ENCODE data around the gene STXBP6. TPM values are rescaled to one million over a fixed set of nuclear protein-coding genes. Genes with fewer than 3 reads are reported as not detected.

Gene STXBP6
- total RNA-seq, 1 experiment from 2014 or later, result 5.3 TPM

- DNase-seq (ENCODE audit: low spot score), result no peak
- ChIA-PET POLR2A (ENCODE audit: low non-redundant PET) (no interaction called here), CTCF (no interaction called here)
- Histone ChIP-seq H3K27me3 (replicated peaks; ENCODE audit: insufficient read depth, low read depth, low read length, poor library complexity) (peaks cover 5% of the 10 kb centered on the region), H3K4me1 (ENCODE audit: insufficient read depth, low read length, poor library complexity, severe bottlenecking) (no peaks in the 10 kb centered on the region), H3K27ac (ENCODE audit: low read depth, low read length, poor library complexity, severe bottlenecking) (no peak overlapping the region), H3K36me3 (ENCODE audit: insufficient read depth, low read length, poor library complexity, severe bottlenecking) (no peaks in the 10 kb centered on the region), H3K9me3 (ENCODE audit: low read depth, low read length, poor library complexity, severe bottlenecking) (no peaks in the 10 kb centered on the region), H3K4me3 (ENCODE audit: low read depth, low read length, poor library complexity, severe bottlenecking) (no peak overlapping the region)
- intact Hi-C loops (cut with micrococcal nuclease; ENCODE audit: unreplicated experiment), result no loop called here
- BruUV-seq (replicated peaks), result no TSS peak
- TF ChIP-seq CTCF (conservative IDR thresholded peaks at IDR 0.05; ENCODE audit: low read depth, low read length) (no peak), EZH2 (IDR thresholded peaks at IDR 0.05; ENCODE audit: borderline replicate concordance, low read depth, low read length, poor library complexity, severe bottlenecking) (no peak)
Measured at GRCh38 chr14:24814346-24814745, 235.6 kb downstream of the STXBP6 start.

- ChIA-PET CTCF (no interaction called here), POLR2A (ENCODE audit: low non-redundant PET) (no interaction called here)
- Histone ChIP-seq H3K27me3 (replicated peaks; ENCODE audit: insufficient read depth, low read depth, low read length, poor library complexity) (peaks cover 5% of the 10 kb centered on the region), H3K4me3 (ENCODE audit: low read depth, low read length, poor library complexity, severe bottlenecking) (no peak overlapping the region), H3K27ac (ENCODE audit: low read depth, low read length, poor library complexity, severe bottlenecking) (no peak overlapping the region), H3K36me3 (ENCODE audit: insufficient read depth, low read length, poor library complexity, severe bottlenecking) (no peaks in the 10 kb centered on the region), H3K9me3 (ENCODE audit: low read depth, low read length, poor library complexity, severe bottlenecking) (no peaks in the 10 kb centered on the region), H3K4me1 (ENCODE audit: insufficient read depth, low read length, poor library complexity, severe bottlenecking) (no peaks in the 10 kb centered on the region)
- no peak for TF ChIP-seq EZH2 (IDR thresholded peaks at IDR 0.05; ENCODE audit: borderline replicate concordance, low read depth, low read length, poor library complexity, severe bottlenecking)
- TF ChIP-seq CTCF (conservative IDR thresholded peaks at IDR 0.05; ENCODE audit: low read depth, low read length), result no peak
- BruUV-seq (replicated peaks), result no TSS peak
- no peak for DNase-seq (ENCODE audit: low spot score)
- intact Hi-C loops (cut with micrococcal nuclease; ENCODE audit: unreplicated experiment), result no loop called here
Measured at GRCh38 chr14:24813819-24814259, 236.1 kb downstream of the STXBP6 start.

GRCh38 chr14:24813089-24813815 lies 236.7 kb downstream of the STXBP6 start:
- Histone ChIP-seq H3K4me3 (ENCODE audit: low read depth, low read length, poor library complexity, severe bottlenecking) (no peak overlapping the region), H3K9me3 (ENCODE audit: low read depth, low read length, poor library complexity, severe bottlenecking) (no peaks in the 10 kb centered on the region), H3K36me3 (ENCODE audit: insufficient read depth, low read length, poor library complexity, severe bottlenecking) (no peaks in the 10 kb centered on the region), H3K4me1 (ENCODE audit: insufficient read depth, low read length, poor library complexity, severe bottlenecking) (no peaks in the 10 kb centered on the region), H3K27ac (ENCODE audit: low read depth, low read length, poor library complexity, severe bottlenecking) (no peak overlapping the region), H3K27me3 (replicated peaks; ENCODE audit: insufficient read depth, low read depth, low read length, poor library complexity) (peaks cover 5% of the 10 kb centered on the region)
- no peak for DNase-seq (ENCODE audit: low spot score)
- ChIA-PET POLR2A (ENCODE audit: low non-redundant PET) (no interaction called here), CTCF (interaction anchor here (0.6 kb wide), 1 partner anchor 10 kb away, joined by 6 read pairs; no protein-coding TSS in a partner anchor)
- no peak for TF ChIP-seq EZH2 (IDR thresholded peaks at IDR 0.05; ENCODE audit: borderline replicate concordance, low read depth, low read length, poor library complexity, severe bottlenecking)
- BruUV-seq (replicated peaks), result no TSS peak
- intact Hi-C loops (cut with micrococcal nuclease; ENCODE audit: unreplicated experiment), result no loop called here

- H3K4me1 ChIP-seq (ENCODE audit: insufficient read depth, low read length, poor library complexity, severe bottlenecking), result no peaks in the 10 kb centered on the region
- TF ChIP-seq CTCF (conservative IDR thresholded peaks at IDR 0.05; ENCODE audit: low read depth, low read length), result no peak
- no peak for TF ChIP-seq EZH2 (IDR thresholded peaks at IDR 0.05; ENCODE audit: borderline replicate concordance, low read depth, low read length, poor library complexity, severe bottlenecking)
- H3K9me3 ChIP-seq (ENCODE audit: low read depth, low read length, poor library complexity, severe bottlenecking), result no peaks in the 10 kb centered on the region
- BruUV-seq (replicated peaks), result no TSS peak
- POLR2A ChIA-PET (ENCODE audit: low non-redundant PET), result no interaction called here
- no peak for DNase-seq (ENCODE audit: low spot score)
- no peaks in the 10 kb centered on the region for H3K36me3 ChIP-seq (ENCODE audit: insufficient read depth, low read length, poor library complexity, severe bottlenecking)
- intact Hi-C loops (cut with micrococcal nuclease; ENCODE audit: unreplicated experiment), result no loop called here
- H3K27ac ChIP-seq (ENCODE audit: low read depth, low read length, poor library complexity, severe bottlenecking), result no peak overlapping the region
- peaks cover 5% of the 10 kb centered on the region for H3K27me3 ChIP-seq (replicated peaks; ENCODE audit: insufficient read depth, low read depth, low read length, poor library complexity)
- H3K4me3 ChIP-seq (ENCODE audit: low read depth, low read length, poor library complexity, severe bottlenecking), result no peak overlapping the region
- CTCF ChIA-PET, result no interaction called here
Measured at GRCh38 chr14:24809135-24809534, 240.8 kb downstream of the STXBP6 start.
